ENCODE results near the gene COL13A1. TPM values are rescaled to one million over a fixed set of nuclear protein-coding genes. Genes with fewer than 3 reads are reported as not detected.

The COL13A1 gene
- total RNA-seq, 1 experiment from 2014 or later: 5.9 TPM

DNA sequence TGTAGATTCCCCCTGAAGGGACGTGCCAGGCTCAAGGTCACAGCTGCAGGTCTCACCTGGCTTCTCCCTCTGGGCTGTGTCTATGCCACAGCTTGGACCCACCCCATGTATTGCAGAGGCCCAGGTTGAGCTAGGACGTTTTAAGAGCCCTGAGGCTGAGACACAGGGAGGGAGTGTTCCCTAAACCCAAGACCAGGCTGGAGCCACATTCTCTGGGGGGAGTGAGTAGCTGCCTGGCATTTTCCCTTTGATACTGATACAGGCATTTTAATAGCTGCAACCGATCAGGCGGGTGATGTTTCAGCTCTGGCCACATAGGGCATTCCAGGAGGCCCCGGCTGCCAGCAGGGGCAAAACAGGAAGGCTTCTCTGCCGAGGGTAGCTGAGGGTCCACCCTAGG lies 13.4 kb downstream of the COL13A1 start (continued):
- TF ChIP-seq TCF7L2 (IDR thresholded peaks at IDR 0.05; ENCODE audit: borderline replicate concordance, extremely low read depth, insufficient read depth, insufficient read length) (no peak), POLR2A (IDR thresholded peaks at IDR 0.05; ENCODE audit: borderline replicate concordance, extremely low read depth, insufficient read depth, insufficient read length) (no peak), SIN3A (IDR thresholded peaks at IDR 0.05; ENCODE audit: low read depth) (no peak), CBX3 (IDR thresholded peaks at IDR 0.05; ENCODE audit: low read depth) (no peak), ZFX (IDR thresholded peaks at IDR 0.05) (no peak), SRF (IDR thresholded peaks at IDR 0.05; ENCODE audit: low read depth) (no peak), YY1 (IDR thresholded peaks at IDR 0.05; ENCODE audit: extremely low read depth, insufficient replicate concordance, low read depth, low read length) (no peak), CEBPB (IDR thresholded peaks at IDR 0.05; ENCODE audit: low read depth) (no peak), POLR2AphosphoS5 (IDR thresholded peaks at IDR 0.05; ENCODE audit: low read depth, low read length) (no peak), ELF1 (IDR thresholded peaks at IDR 0.05; ENCODE audit: borderline replicate concordance, low read depth) (no peak), RAD21 (IDR thresholded peaks at IDR 0.05; ENCODE audit: low read depth) (no peak), ZNF274 (IDR thresholded peaks at IDR 0.05; ENCODE audit: low read depth, low read length) (no peak)

- H3K9me3 ChIP-seq (ENCODE audit: control insufficient read depth in 1 of 2, insufficient read depth in 1 of 2, low read depth in 1 of 2, low read length in 2 of 2): peaks cover 0 to 4% of the 10 kb centered on the region in 2 experiments; a peak in 1 of 4 replicates
- no peak overlapping the region for H3K4me3 ChIP-seq (replicated peaks in 1 of 2; ENCODE audit: low read depth in 1 of 2, low read length in 2 of 2)
- ChIA-PET POLR2A (no interaction called here), CTCF (no interaction called here), RAD21 (ENCODE audit: low non-redundant PET in 1 of 2, low total read pairs in 2 of 2, uncharacterized antibody in 2 of 2, unreplicated experiment in 2 of 2) (no interaction called here)
- TF ChIP-seq EZH2 (IDR thresholded peaks at IDR 0.05) (no peak), RAD21 (IDR thresholded peaks at IDR 0.05; ENCODE audit: low read depth) (no peak), SP1 (IDR thresholded peaks at IDR 0.05; ENCODE audit: low read depth) (no peak), EGR1 (IDR thresholded peaks at IDR 0.05; ENCODE audit: low read depth) (no peak), ZBTB33 (IDR thresholded peaks at IDR 0.05; ENCODE audit: extremely low read depth, insufficient replicate concordance, low read length) (no peak), ELF1 (IDR thresholded peaks at IDR 0.05; ENCODE audit: borderline replicate concordance, low read depth) (no peak), SIN3A (IDR thresholded peaks at IDR 0.05; ENCODE audit: low read depth) (no peak)
- BruUV-seq (replicated peaks): no TSS peak
- intact Hi-C loops (cut with micrococcal nuclease): no loop called here
- H4K20me1 ChIP-seq (ENCODE audit: insufficient read depth): no peaks in the 10 kb centered on the region
- no peak overlapping the region for H2AFZ ChIP-seq (ENCODE audit: low read depth, low read length, poor library complexity, severe bottlenecking)
- no peak for ATAC-seq
- no peaks in the 10 kb centered on the region for H3K36me3 ChIP-seq (ENCODE audit: control insufficient read depth in 1 of 2, insufficient read depth in 2 of 2, low read length in 2 of 2)
- no peak overlapping the region for H3K9ac ChIP-seq (ENCODE audit: low read length)
- H3K9me2 ChIP-seq (ENCODE audit: insufficient read depth): no peaks in the 10 kb centered on the region
- DNase-seq (ENCODE audit: low read depth, low spot score): no peak
- H3K79me2 ChIP-seq (ENCODE audit: insufficient read depth, low read length): no peaks in the 10 kb centered on the region
- H3K27ac ChIP-seq (ENCODE audit: low read depth, low read length): no peak overlapping the region
- H3K27me3 ChIP-seq (ENCODE audit: insufficient read depth, low read length): no peaks in the 10 kb centered on the region
- H3K4me2 ChIP-seq (ENCODE audit: low read length): no peak overlapping the region
- H3K4me1 ChIP-seq (ENCODE audit: control insufficient read depth in 1 of 2, insufficient read depth in 2 of 2, low read length in 2 of 2): peaks cover 3 to 23% of the 10 kb centered on the region in 2 experiments; a peak in 3 of 4 replicates
Observed at GRCh38 chr10:69816521-69816920, 14.8 kb downstream of the COL13A1 start.
